ENCODE data around the gene NAA11. TPM values are rescaled to one million over a fixed set of nuclear protein-coding genes. Genes with fewer than 3 reads are reported as not detected.

The NAA11 gene
- polyA plus RNA-seq, 2 of the 4 experiments (the other 2 are of a cell fraction) = not detected

DNA sequence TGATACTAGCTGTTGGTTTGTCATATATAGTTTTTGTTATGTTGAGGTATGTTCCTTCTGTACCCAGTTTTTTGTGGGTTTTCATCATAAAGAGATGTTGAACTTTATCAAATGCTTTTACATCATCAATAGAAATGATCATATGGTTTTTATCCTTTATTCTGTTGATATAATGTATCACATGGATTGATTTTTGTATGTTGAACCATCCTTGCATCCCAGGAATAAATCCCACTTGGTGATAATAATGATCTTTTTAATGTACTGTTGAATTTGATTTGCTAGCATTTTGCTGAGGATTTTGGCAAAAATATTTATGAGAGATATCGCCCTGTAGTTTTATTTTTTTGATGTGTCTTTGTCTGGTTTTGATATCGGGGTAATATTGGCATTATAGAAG lies 22.5 kb upstream of the NAA11 start (continued):
- TF ChIP-seq, protein P1, sequence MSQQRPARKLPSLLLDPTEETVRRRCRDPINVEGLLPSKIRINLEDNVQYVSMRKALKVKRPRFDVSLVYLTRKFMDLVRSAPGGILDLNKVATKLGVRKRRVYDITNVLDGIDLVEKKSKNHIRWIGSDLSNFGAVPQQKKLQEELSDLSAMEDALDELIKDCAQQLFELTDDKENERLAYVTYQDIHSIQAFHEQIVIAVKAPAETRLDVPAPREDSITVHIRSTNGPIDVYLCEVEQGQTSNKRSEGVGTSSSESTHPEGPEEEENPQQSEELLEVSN (IDR thresholded peaks at IDR 0.05; ENCODE audit: borderline replicate concordance, low read depth) = no peak
- TF ChIP-seq KDM1A (IDR thresholded peaks at IDR 0.05; ENCODE audit: low read depth) (no peak), NR3C1 (IDR thresholded peaks at IDR 0.05) (no peak), JUN (IDR thresholded peaks at IDR 0.05) (no peak), CEBPB (IDR thresholded peaks at IDR 0.05) (no peak), RAD21 (conservative IDR thresholded peaks at IDR 0.05 in 1 of 2, IDR thresholded peaks at IDR 0.05 in 1 of 2) (no peak), HOXB5 (CRISPR knock-in tag; IDR thresholded peaks at IDR 0.05) (no peak)

DNA sequence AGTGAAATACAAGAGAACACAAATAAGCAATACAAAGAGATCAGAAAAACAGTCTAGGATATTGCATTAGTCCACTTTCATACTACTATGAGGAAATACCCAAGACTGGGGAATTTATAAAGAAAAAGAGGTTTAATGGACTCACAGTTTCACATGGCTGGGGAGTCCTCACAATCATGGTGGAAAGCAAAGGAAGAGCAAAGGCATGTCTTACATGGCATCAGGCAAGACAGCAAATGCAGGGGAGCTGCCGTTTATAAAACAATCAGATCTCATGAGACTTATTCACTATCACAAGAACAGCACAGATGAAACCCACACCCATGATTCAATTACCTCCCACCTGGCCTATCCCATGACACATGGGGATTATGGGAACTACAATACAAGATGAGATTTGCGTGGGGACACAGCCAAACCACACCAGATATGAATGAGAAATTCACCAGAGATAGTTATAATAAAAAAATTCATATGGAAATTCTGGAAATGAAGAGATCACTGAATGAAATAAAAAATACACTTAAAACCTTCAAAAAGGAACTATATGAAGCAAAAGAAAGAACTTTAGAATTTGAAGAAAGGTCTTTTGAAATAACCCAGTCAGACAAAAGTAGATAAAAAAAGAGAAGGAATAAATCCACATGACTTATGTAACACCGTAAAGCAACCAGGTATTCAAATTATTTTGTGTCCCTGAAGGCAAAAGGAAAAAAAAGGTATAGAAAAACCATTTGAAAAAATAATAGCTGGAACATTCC lies 16.2 kb upstream of the NAA11 start:
- no peak overlapping the region for H3K27ac ChIP-seq
- ATAC-seq = no peak
- ChIA-PET CTCF (no interaction called here), POLR2A (no interaction called here)
- no peaks in the 10 kb centered on the region for H3K9me3 ChIP-seq
- H3K4me3 ChIP-seq = no peak overlapping the region
- DNase-seq (ENCODE audit: low read depth in 1 of 2, low spot score in 1 of 2) = no peak
- TF ChIP-seq ZNF302 (CRISPR knock-in tag; IDR thresholded peaks at IDR 0.05) = no peak
- TF ChIP-seq, protein P2, sequence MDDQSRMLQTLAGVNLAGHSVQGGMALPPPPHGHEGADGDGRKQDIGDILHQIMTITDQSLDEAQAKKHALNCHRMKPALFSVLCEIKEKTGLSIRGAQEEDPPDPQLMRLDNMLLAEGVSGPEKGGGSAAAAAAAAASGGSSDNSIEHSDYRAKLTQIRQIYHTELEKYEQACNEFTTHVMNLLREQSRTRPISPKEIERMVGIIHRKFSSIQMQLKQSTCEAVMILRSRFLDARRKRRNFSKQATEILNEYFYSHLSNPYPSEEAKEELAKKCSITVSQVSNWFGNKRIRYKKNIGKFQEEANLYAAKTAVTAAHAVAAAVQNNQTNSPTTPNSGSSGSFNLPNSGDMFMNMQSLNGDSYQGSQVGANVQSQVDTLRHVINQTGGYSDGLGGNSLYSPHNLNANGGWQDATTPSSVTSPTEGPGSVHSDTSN (IDR thresholded peaks at IDR 0.05) = no peak
- TF ChIP-seq MAFK (IDR thresholded peaks at IDR 0.05; ENCODE audit: partially characterized antibody) = no peak
- 14% methylated on average over 3 of the region's 3 CpGs for WGBS (ENCODE audit: missing lambda C conversion rate)
- no peak for FAIRE-seq
- no peak overlapping the region for H3K4me2 ChIP-seq
- no peaks in the 10 kb centered on the region for H3K4me1 ChIP-seq

DNA sequence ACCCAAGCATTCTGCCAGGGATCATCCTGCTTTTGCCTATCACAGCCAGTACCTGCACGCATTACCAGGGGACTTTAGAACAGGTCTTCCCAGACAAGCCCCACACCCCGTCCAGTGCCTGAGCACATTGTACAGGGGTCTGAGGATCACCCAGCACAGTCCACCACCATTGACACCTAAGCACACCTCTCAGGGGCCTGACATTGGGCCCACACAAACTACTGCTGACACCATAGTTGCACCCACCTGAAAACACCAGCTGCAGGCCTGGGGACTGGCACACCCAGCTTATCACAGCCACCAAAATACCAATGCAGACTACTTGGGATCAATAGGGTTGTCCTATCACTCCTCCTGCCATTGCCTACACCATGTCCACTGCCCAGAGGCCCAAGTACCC lies 14.7 kb upstream of the NAA11 start:
- Histone ChIP-seq H3K4me1 (no peaks in the 10 kb centered on the region), H3K4me3 (no peak overlapping the region), H3K27ac (no peak overlapping the region), H3K4me2 (no peak overlapping the region), H3K9me3 (no peaks in the 10 kb centered on the region)
- CTCF ChIA-PET = no interaction called here
- POLR2A ChIA-PET = no interaction called here
- FAIRE-seq (no peak), ATAC-seq (no peak), DNase-seq (ENCODE audit: low read depth in 1 of 2, low spot score in 1 of 2) (no peak)
- 0% methylated on average over 2 of the region's 2 CpGs for WGBS (ENCODE audit: missing lambda C conversion rate)
- TF ChIP-seq CHD2 (IDR thresholded peaks at IDR 0.05; ENCODE audit: low read length, partially characterized antibody) = no peak
- TF ChIP-seq, protein P3, sequence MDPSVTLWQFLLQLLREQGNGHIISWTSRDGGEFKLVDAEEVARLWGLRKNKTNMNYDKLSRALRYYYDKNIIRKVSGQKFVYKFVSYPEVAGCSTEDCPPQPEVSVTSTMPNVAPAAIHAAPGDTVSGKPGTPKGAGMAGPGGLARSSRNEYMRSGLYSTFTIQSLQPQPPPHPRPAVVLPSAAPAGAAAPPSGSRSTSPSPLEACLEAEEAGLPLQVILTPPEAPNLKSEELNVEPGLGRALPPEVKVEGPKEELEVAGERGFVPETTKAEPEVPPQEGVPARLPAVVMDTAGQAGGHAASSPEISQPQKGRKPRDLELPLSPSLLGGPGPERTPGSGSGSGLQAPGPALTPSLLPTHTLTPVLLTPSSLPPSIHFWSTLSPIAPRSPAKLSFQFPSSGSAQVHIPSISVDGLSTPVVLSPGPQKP (IDR thresholded peaks at IDR 0.05; ENCODE audit: low read depth, low read length) = no peak

DNA sequence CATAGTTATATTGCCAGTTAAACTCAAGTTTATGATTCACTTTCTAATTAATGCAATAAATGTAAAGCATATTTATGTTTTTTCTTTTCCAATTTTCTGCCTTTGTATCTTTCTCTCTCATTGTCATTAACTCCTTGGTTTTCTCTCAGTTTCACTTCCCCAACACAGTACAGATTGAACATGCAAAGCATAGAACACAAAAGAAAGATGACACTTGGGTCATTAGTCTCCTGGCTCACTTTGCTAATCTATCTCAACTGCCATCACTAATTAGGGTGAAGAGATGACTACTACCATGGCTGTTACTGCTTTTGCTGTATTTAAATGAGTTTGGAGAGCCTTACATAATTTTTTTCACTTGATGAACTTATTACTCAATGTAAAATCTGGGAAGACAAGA lies 12.3 kb upstream of the NAA11 start:
- no peak for FAIRE-seq

More for the DNA sequence above, 12.3 kb upstream of the NAA11 start:
- ATAC-seq = no peak
- CTCF ChIA-PET = no interaction called here
- TF ChIP-seq, protein P3 (IDR thresholded peaks at IDR 0.05; ENCODE audit: low read depth, low read length) = no peak
- TF ChIP-seq RCOR1 (IDR thresholded peaks at IDR 0.05; ENCODE audit: low read depth, low read length) (no peak), CHD4 (IDR thresholded peaks at IDR 0.05; ENCODE audit: borderline replicate concordance) (no peak), EHF (CRISPR knock-in tag; IDR thresholded peaks at IDR 0.05) (no peak), RAD21 (conservative IDR thresholded peaks at IDR 0.05 in 1 of 2, IDR thresholded peaks at IDR 0.05 in 1 of 2) (no peak), FOSL2 (IDR thresholded peaks at IDR 0.05) (no peak), FOSL2 (CRISPR knock-in tag; IDR thresholded peaks at IDR 0.05) (no peak), JUNB (IDR thresholded peaks at IDR 0.05) (no peak), EP300 (IDR thresholded peaks at IDR 0.05) (no peak)
- POLR2A ChIA-PET = no interaction called here
- DNase-seq (ENCODE audit: low read depth in 1 of 2, low spot score in 1 of 2) = no peak
- H3K4me2 ChIP-seq = no peak overlapping the region
- H3K9me3 ChIP-seq = no peaks in the 10 kb centered on the region
- no peak overlapping the region for H3K4me3 ChIP-seq
- H3K4me1 ChIP-seq = no peaks in the 10 kb centered on the region
- no peak overlapping the region for H3K27ac ChIP-seq
